ENCODE results near the gene ZEB2.

Gene ZEB2

GRCh38 chr2:144351687-144352086 lies 168.2 kb downstream of the ZEB2 start:
- DNase-seq (ENCODE audit: low spot score), result no peak

GRCh38 chr2:144350151-144350802 lies 169.6 kb downstream of the ZEB2 start:
- no peak for DNase-seq (ENCODE audit: low spot score)

GRCh38 chr2:144349674-144350073 lies 170.2 kb downstream of the ZEB2 start:
- DNase-seq (ENCODE audit: low spot score), result no peak

GRCh38 chr2:144348846-144349245 lies 171.1 kb downstream of the ZEB2 start:
- no peak for DNase-seq (ENCODE audit: low spot score)

GRCh38 chr2:144346229-144346628 lies 173.7 kb downstream of the ZEB2 start:
- DNase-seq (ENCODE audit: low spot score), result no peak

GRCh38 chr2:144343145-144343544 lies 176.8 kb downstream of the ZEB2 start:
- no peak for DNase-seq (ENCODE audit: low spot score)

- DNase-seq (ENCODE audit: low spot score), result no peak
Measured at GRCh38 chr2:144341538-144341937, 178.4 kb downstream of the ZEB2 start.

- DNase-seq (ENCODE audit: low spot score), result no peak
Measured at GRCh38 chr2:144339048-144339447, 180.9 kb downstream of the ZEB2 start.

GRCh38 chr2:144334551-144334950 lies 185.4 kb downstream of the ZEB2 start:
- no peak for DNase-seq (ENCODE audit: low spot score)

All from hematopoietic multipotent progenitor cell treated with erythropoietin and hydrocortisone succinate and interleukin-3 and kit ligand, for 15 days (in vitro differentiated cells).